ENCODE measurements around the gene RMDN3.

- TF ChIP-seq CTCF (conservative IDR thresholded peaks at IDR 0.05) (no peak), EZH2 (IDR thresholded peaks at IDR 0.05; ENCODE audit: low read depth) (no peak)
These were observed 526 bp downstream of the RMDN3 start for GRCh38 chr15:40754574-40754882.

Data from PC-9 (cell line).